Hematopoietic multipotent progenitor cell treated with erythropoietin and hydrocortisone succinate and interleukin-3 and kit ligand, for 8 days (in vitro differentiated cells): ENCODE data around the gene DAAM1.

Experiments
- DNase-seq: peaks from one replicate; pipeline ENCODE4 v3.0.0-alpha.2; 2015

Gene DAAM1

DNA sequence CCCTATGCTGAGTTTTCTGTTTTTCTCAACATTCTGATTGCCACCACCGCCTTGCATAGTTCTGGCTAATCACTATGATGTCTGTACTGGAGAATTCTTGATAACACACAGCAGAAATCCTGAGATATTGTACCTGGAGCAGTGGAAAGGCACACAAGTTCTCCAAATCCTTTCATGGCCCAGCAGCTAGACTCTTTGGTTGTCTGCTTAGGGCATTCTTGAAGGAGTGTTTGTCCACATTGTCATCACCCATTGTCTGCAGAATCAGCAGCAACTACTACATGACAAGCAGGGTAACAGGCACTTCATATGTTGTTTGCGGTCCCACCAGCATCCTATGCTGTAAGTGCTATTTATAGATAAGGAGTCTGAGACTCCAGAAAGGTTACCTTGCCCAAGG lies 128.9 kb downstream of the DAAM1 start:
- no peak for DNase-seq

DNA sequence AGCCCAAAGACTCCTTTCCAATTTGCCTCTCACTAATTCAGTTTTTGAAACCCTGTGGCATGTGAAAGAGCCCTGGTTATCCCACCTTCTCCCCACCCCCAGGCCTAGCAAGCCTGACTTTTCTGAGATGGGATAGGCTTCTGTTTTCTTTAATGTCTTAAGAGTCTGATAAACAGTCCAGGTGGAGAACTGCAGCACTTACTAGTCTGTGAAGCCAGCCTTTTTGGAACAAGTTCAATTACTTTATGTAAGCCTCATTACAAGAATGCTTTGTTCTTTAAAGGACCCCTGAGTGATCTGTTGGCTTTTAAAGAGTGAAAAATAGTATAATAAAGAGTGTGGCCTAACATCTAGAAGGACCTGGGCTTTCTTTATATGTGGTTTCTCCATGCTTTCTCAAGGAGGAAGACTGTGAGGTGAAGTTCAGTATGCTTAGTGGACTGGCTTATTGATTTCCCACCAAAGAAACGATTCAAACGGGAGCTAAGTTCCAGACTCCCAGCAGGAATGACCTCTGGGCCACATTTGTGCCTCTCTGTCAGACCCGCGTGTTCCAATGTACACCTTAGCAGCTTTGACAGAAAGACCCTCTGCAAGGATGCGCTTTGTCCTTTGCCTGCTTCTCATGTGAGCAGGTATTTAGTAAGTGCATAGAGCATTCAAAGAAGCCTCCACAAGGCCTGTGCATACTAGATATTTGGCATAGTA lies 129.5 kb downstream of the DAAM1 start:
- DNase-seq: no peak

DNA sequence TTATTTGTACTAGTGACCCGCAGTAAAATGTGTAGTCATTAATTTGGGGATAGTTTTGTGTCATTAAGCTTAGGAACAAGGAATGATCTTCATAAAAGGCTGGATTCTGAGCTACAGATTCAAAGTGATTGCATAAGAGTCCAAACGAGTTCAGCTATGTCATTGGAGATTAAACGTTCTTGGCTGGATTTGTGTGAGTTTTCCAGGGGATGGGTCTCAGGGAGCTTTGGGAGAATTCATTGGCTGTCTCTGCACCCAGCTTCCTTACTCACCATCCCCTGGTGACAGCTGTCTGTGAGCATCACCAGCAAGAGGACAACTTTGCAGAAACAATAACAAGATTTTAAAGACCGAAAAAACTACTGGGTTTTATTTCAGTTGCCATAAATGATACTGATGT lies 130.4 kb downstream of the DAAM1 start:
- no peak for DNase-seq

DNA sequence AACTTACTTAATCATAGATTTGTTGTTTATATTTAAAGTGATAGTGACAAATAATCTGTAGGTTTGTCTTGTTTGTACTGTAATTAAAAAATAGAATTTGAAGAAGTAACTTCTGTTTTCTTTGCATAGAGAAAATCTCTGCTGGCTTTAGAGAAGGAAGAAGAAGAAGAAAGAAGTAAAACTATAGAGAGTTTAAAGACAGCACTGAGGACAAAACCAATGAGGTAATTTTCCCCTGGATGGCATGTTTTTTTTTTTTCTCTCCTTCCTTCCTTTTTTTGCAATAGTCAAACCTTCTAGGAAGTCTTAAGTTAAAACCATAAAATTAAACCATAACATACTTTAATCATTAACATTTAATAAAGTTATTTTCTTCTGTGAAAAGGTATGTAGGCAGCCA lies 131.9 kb downstream of the DAAM1 start:
- no peak for DNase-seq

DNA sequence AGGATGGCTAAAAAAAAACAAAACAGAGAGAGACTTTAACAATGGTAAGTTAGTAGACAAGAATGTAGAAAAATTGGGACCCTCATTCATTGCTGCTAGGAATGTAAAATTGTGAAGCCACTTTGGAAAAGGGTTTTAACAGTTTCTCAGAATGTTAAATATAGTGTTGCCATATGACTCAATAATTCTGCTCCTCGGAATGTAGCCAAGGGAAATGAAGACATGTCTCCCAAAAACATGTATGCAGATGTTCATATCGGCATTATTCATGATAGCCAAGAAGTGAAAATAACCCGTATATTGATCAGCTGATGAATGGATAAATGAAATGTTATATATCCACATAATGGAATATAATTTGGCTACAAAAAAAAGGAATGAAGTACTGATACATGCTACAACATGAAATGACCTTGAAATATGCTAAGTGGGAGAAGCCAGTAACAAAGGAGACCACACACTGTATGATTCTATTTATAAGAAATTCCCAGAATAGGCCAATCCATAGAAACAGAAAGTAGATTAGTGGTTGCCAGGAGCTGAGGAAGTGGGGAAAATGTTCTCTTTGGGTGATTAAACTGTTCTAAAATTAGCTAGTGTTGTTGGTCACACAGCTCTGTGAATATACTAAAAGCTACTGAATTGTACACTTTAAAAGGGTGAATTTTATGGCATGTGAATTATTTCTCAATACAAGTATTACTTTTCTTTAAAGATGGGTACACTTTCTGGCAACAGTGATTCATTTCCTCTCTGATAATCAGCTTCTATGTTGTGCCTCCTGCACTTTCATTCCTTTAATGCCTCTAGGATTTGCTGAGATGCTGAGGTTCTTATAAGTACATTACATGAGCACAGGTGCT lies 132.5 kb downstream of the DAAM1 start:
- no peak for DNase-seq

DNA sequence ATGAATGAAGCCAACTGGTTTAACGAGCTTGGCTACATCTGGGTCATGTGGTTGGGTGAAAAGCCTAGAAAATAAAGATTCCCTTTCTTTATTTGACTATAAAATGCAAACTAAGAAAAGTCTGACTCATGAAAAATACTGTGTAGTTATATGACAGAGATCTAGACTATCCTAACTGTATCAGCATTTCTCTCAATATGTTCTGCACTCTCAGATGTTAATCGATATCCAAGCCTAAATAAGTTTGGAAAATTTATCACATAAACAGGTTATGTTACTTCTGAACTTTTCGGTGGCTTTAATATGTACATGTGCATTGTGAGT lies 133.1 kb downstream of the DAAM1 start:
- no peak for DNase-seq

DNA sequence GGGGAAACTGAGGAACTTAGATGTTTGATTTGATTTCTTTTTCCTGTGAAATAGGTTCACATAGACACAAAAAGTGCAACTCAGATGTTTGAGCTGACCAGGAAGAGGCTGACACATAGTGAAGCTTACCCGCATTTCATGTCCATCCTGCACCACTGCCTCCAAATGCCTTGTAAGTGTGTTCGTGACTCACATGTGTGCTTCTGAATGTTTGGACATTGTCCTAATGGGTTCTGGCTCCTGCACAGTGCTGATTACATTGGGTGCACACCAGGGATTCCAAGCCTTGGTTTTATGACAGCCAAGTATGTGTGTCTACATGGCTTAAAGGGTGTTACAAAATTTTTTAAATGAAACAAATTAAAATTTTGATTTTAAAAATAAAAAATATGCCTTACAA lies 137.4 kb downstream of the DAAM1 start:
- DNase-seq: no peak

DNA sequence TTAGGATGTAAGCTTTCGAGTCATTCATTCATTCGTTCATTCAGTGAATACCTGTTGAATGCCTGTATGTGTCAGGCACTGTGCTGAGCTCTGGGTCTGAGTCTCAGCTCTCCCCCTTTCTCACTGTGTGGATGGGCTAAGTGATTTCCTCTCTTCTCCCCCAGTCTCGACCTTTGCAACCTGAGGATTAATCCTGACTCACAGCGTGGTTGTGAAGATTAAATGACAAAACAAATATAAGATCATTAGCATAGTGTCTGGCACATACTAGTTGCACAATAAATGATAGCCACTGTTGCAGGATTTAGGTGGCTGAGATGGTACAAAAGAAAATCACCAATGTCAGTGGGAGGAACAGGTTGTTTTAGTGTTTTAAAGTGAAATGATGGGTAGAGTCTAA lies 140.0 kb downstream of the DAAM1 start:
- no peak for DNase-seq

DNA sequence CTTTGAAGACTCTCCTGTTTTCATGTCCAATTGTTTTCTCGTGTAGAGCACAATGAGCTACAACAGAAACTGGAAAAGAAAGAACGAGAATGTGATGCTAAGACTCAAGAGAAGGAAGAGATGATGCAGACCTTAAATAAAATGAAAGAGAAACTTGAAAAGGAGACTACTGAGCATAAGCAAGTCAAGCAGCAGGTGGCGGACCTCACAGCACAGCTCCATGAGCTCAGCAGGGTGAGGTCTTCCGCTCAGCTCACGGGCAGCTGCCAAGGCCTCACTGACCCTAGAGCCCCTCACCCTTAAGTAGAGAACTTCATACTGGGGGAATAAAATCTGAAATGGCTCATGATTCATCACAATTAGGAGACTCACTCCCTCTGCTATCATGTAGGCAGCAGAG lies 142.0 kb downstream of the DAAM1 start:
- no peak for DNase-seq

DNA sequence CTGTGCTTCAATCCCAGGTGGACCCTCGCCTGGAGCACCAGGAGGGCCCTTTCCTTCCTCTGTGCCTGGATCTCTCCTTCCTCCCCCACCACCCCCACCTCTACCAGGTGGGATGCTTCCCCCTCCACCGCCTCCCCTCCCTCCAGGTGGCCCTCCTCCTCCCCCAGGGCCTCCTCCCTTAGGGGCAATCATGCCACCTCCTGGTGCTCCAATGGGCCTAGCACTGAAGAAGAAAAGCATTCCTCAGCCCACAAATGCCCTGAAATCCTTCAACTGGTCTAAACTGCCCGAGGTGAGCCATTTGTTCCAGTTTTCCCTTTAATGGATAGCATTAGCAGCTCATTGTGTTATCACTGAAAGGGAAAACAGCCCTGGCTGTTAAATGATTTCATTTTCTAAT lies 142.8 kb downstream of the DAAM1 start:
- DNase-seq: no peak

DNA sequence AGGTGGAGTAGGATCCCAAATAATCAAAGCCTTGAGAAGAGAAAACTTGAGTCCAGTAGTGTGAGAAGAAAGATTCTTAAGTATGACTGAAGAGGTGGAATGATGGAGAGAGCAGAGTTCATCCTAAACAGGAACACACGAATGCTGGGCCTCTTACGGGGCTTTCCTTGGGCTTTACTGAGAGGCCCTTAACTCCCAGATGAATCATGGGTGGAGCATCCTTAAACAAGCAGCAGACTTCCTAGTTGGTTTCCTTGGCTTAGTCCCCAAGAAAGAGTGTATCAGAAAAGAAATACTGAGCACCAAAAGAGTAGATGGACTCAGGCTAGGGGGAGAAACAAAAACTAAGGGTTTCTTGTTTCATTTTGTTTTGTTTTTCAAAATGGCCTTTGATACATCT lies 144.3 kb downstream of the DAAM1 start:
- no peak for DNase-seq

DNA sequence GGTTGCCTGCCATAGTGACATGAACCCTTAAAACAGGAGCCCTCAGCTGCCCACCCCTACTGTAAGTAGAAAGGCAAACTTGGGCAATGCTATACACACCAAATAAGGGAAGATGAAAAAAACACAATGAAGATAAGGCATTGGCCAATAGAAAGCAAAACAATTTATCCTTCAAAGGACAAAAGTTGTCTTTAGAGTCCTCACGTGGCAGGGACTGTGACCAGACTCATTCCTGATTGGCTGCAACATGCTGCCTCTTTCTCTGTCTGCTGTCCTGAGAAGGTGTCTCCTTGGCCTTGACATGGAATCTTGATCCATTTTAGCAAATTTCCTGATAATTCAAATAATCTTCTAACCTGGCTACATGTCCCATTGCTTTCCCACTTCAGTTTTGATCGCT lies 144.8 kb downstream of the DAAM1 start:
- no peak for DNase-seq

DNA sequence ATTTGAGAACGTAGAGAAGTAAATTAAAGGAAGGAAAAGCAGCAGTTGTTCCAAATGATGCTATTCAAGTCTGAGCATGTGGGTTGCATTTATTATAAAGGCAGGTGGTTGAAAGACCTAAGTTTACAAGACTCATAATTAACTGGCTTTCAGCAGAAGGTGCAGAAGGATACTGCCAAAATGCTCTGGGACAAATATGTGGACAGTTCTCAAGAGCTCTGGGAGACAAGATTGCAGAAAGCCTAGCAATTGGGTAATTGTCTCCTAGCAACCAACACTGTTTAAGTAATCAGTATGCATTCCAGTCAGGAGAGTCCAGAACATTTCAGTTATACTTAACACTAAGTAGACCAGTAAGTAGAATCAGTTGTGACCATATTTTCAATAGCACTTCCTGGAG lies 145.2 kb downstream of the DAAM1 start:
- DNase-seq: no peak

DNA sequence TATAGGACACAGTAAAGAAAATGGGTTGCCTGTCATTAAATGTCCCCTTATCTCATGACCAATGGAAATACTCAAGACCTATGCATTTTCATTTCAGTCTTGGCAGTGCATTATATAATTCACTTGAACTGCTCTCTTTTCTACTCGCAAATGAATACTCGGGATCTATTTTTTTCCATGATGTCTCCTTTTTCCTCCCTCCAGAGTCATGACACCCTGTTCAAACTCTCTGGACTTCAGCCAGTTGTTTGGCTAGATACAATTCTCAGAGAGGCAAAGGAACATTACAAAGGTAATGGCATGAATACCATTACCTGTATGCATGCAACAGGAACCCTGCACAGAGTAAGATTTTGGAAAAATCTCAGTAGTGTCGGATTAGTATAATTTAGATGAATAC lies 145.8 kb downstream of the DAAM1 start:
- no peak for DNase-seq

DNA sequence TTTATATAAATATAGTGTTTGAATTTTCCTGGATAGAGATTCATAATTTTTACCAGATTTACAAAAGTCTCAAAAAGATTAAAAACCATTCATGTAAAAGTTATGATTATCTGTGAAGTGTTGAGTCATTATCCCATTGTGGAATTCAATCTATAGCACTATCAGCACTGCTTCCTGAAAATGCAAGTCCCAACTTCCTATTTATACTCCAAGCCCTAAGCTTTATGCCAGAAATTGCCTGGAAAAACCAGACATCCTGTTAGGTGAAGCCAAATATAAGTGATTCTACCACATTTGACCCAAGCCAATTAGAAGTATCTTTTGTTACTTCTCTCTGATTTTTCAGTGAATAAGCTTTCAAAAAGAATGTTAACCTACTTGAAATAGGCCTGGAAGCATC lies 147.6 kb downstream of the DAAM1 start:
- DNase-seq: no peak

DNA sequence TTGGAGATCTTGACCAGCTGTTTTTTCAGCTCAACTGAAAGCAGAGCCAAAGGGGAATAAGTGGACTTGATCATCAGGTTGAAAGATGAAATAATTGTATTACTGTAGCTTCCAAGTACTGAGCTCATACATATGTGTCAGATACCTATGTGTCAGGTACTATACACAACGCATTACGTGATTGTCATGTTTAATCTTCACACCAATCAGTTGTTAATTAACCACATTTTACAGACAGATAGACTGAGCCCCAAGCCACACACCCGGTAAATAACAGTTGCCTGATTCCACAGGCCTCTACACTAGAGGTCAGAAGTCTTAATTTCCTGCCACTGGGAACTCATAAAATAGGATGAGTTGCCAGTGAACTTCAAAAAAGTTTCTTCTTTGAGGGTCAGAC lies 148.2 kb downstream of the DAAM1 start:
- no peak for DNase-seq

DNA sequence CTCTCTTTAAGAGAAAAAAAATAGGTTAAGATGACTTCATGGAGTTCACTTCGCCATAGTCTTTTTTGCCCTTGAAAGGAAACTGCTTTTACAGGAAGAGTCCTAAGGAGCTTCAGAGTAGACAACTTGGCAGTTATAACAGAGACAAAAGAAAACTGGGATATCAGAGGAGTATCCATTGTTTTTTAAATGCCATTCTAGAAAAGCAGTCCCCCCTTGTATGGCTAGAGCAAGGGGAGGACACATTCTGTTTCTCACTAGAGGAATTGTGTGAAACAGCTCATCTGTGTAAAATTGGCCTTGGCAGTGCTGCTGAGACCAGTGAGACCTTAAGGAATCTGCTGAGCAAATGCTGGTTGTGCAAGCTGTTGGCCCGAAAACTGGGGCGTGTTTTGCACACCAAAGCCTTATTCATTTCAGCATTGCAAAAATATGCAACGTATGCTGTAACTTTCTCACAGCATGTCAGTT lies 148.7 kb downstream of the DAAM1 start:
- DNase-seq: no peak

DNA sequence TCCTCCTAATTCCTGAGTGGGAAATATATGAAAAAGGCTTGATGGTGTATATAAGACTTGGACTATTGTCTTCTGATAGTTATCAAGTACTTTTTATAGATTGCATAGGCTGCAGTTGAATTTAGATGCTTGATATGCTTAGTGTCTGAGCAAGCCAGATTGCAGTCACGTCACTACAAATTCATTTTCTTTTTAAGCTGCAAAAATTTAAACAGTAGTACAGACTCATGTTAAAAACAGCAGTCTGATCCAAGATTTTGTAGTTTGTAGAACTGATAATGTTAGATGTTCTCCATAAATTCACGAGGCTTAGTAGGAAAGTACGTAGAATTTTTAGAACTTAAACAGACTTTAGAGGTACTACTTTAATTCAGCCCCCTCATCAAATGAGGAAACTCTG lies 150.3 kb downstream of the DAAM1 start:
- DNase-seq: no peak

DNA sequence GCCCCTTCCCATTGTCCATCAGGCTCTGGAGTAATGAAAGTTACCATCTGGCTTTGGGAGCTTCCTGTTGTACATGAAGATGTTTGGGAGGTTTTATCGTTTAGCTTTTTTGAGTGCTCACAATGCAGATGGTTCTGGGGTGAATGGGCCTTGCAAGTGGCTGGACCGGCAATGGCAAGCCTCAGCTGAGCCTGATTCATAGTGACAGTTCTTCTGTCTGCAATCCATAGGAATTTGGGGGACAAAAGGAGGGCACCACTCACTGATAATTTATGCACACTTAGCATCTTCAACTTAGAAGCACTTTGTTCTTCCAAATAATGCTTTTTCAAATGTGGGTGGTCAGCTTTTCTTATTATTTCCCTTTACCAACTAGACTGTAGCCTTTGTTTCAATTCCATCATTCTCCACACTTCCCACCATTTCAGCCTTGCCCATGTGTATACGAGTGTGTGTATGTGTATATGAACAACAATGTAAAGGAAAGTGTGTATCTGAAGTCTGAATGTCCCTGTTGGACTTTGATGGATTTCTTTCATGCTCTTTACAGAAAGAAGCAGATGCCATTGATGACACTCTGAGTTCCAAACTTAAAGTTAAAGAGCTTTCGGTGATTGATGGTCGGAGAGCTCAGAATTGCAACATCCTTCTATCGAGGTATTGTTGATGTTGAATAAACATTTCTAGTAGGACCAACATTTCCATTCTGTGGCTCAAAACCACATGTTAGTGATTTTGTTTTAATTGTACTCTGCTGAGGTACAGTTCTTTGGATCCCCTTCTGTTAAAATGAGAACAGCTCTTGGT lies 151.3 kb downstream of the DAAM1 start:
- DNase-seq: no peak

DNA sequence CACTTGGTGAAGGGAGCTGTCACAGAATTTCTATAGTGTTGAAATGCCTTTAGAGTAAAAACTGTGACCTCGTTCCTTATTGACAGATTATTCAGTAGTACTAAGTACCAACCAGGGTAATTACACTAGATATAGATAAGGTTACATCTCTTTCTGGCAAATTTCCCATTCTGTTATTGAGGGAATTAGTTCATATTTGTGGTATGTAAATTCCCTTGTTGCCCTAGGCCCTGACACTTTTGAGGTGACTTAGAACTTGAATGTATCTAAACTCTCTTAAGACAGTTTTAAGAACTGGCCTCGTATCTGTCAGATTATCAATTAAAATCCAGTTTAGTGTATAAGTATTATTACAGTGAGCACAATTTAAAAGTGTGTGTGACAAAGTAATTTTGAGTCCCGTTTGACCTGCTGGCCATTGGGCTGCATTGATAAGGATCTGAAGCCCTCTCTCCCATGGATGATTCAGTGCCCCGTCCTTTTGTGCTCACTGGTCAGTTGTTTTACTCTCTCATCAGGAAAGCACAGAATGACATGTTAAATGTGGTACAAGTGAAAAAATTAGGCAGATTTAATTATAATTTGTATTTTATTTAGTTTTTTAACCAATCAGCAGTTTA lies 153.5 kb downstream of the DAAM1 start:
- DNase-seq: no peak

DNA sequence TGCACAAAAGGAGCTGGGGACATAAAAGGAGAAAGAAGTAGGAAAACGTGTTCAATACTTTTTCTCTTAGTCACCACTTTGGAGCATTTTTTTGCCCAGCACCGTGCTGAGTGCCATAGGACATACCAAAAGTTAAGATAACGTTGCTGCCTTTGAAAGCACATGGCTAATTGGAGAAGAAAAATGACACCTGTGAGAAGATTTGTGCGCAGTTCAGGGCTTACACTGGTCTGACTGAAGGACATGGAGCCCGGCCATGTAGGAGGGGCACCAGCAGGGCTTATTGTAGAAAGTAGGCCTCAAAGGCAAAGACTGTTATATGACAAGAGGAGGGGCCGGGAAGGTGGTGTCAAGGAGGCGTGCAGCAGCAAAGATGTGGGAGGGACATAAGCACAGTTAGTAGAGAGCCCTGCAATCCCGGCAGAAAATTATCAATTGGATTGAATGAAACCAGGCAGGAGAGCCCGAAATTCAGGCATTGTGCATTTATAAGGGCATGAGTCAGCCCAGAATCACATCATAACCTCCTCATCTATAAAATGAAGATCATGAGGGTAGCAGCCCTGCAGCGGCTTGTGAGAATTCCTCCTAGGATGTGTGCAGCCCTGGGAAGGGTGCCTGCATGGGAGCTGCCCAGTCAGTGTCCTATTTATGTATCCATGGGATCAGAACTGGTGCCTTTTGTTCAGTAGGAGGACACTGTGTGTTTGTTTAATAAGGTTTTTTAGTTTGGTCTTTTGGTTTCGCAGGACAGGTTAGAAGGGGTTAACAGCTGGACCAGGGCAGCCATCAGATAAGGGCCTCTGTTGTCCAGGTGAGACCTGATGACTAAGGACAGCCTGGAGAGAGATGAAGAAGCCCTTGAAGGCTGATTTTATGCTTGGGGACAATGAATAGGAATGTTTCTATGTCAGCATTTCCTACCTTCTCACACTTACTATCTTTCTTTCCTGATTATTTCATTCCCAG lies 154.3 kb downstream of the DAAM1 start:
- no peak for DNase-seq

DNA sequence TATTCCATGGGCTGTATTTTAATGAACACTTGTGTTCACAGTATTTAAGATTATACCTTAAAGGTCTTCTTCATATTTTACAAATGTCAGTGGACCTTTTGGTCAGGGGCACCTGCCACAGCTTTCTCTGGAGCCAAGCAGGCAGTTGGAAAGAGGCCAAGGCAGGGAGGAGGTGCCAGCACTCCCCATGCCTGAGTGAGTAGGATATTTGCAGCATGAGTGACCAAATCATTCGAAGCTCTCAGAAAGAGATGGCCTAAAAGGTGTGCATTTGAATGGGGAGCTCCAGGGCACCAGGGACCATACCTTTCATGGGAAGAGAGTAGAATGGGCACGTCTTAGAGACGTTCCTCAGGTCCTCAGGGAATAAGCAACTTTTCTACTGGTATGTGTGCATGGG lies 155.1 kb downstream of the DAAM1 start:
- no peak for DNase-seq
